ENCODE data around the gene ANKRD11. TPM values are rescaled to one million over a fixed set of nuclear protein-coding genes. Genes with fewer than 3 reads are reported as not detected.
"Not testable (repeated sequence)": the region's sequence is repeated elsewhere in the genome, so short reads cannot be mapped to it uniquely, and the experiment has no call there.

Gene ANKRD11
- total RNA-seq, 4 donors from 2014 or later = 67.0 to 107 (median 88.9) TPM

DNA sequence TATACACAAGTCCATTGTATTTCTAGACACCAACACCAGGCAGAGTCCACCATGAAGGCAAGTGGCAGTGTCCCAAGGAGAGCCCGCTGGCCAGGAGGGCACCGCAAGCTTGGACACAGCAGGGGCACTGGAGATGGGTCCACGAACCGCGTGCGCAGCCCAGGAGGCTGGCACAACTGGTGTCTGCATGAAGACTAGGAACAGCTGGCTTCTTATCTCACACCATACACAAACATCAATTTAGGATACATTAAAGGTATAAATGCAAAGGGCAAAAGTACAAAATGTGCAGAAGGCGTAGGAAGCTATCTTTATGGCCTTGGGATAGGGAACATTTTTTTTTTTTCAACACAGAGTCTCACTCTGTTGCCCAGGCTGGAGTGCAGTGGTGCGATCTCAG lies 52.4 kb downstream of the ANKRD11 start:
- 84 to 85% methylated on average over 4 to 7 of the region's 8 CpGs for WGBS, 2 donors (ENCODE audit: low coverage in 1 of 2)
- no peaks in the 10 kb centered on the region for H3K36me3 ChIP-seq
- no peak overlapping the region for H3K4me3 ChIP-seq
- no peak for ATAC-seq
- H3K4me1 ChIP-seq = peaks cover 7 to 93% (median 27%) of the 10 kb centered on the region in 3 donors
- no peak for TF ChIP-seq POLR2A (IDR thresholded peaks at IDR 0.05)
- TF ChIP-seq, protein P1, sequence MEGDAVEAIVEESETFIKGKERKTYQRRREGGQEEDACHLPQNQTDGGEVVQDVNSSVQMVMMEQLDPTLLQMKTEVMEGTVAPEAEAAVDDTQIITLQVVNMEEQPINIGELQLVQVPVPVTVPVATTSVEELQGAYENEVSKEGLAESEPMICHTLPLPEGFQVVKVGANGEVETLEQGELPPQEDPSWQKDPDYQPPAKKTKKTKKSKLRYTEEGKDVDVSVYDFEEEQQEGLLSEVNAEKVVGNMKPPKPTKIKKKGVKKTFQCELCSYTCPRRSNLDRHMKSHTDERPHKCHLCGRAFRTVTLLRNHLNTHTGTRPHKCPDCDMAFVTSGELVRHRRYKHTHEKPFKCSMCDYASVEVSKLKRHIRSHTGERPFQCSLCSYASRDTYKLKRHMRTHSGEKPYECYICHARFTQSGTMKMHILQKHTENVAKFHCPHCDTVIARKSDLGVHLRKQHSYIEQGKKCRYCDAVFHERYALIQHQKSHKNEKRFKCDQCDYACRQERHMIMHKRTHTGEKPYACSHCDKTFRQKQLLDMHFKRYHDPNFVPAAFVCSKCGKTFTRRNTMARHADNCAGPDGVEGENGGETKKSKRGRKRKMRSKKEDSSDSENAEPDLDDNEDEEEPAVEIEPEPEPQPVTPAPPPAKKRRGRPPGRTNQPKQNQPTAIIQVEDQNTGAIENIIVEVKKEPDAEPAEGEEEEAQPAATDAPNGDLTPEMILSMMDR (IDR thresholded peaks at IDR 0.05) = no peak
- no peak for TF ChIP-seq EP300 (IDR thresholded peaks at IDR 0.05)
- no peak for TF ChIP-seq POLR2AphosphoS5 (IDR thresholded peaks at IDR 0.05)
- no peak overlapping the region for H3K27ac ChIP-seq
- no peaks in the 10 kb centered on the region for H3K27me3 ChIP-seq
- no peaks in the 10 kb centered on the region for H3K9me3 ChIP-seq

DNA sequence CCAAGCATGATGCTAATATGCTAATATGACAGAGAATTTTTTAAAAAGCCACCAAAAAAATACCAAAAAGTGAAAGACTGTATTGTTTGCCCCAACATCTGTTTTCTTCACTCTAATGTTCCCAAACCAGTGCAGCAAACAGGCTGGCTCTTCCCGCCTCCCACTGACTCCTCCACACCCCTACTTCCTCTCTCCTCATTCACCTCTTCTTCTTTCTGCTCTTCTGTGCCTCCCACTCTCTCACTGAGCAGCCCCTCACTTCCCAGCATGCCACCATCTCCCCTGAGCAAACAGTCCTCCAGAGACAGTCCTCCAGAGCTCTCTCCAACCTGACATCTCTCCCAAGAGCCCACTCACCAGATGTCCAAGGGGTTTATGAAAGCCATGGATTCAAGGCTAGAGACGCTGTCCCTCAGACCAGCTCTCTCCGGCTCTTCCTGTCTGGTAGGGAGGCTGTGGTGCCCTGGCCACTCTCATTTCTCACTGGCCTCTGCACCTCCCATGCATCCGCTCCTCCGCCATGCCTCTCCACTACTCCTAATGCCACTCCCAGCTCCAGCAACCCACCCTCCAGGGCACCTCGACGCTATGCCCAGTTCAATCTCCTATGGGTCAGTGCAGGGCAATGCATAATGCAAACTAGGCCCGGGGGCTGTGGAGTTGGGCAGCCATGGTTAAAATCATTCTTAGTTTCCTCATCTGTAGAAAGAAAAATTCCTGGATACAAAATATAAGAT lies 52.9 kb downstream of the ANKRD11 start:
- TF ChIP-seq POLR2A (IDR thresholded peaks at IDR 0.05) (no peak), EP300 (IDR thresholded peaks at IDR 0.05) (no peak), POLR2AphosphoS5 (IDR thresholded peaks at IDR 0.05) (no peak)
- TF ChIP-seq, protein P1 (IDR thresholded peaks at IDR 0.05) = no peak
- Histone ChIP-seq H3K36me3 (no peaks in the 10 kb centered on the region), H3K4me1 (peaks cover 4 to 93% (median 26%) of the 10 kb centered on the region in 3 donors), H3K4me3 (no peak overlapping the region), H3K9me3 (no peaks in the 10 kb centered on the region), H3K27ac (no peak overlapping the region), H3K27me3 (no peaks in the 10 kb centered on the region)
- ATAC-seq = no peak
- WGBS, 2 donors (ENCODE audit: low coverage in 1 of 2) = 94% methylated on average over 8 of the region's 8 CpGs; no CpG with 5 or more reads in 1 of the 2 donors

DNA sequence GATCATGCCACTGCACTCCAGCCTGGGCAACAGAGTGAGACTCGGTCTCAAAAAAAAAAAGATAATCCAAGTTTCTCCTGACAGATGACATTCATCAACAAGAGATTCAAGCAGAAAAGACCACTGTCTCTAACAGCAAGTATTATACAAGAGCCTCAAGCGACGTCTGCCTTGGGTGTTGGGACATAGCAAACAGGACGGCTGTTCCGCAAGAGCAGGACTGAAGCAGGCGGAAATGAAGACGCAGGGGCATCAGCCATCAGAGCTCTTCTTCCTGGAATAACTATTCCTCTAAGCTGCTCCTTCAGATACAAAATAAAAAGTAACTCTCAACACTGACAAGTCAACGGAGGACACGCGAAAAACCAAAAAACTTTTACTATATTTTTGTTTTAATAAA lies 54.0 kb downstream of the ANKRD11 start:
- WGBS, 2 donors (ENCODE audit: low coverage in 1 of 2) = 88 to 91% methylated on average over 7 to 8 of the region's 10 CpGs
- H3K4me1 ChIP-seq = peaks cover 0 to 93% (median 28%) of the 10 kb centered on the region in 3 donors

DNA sequence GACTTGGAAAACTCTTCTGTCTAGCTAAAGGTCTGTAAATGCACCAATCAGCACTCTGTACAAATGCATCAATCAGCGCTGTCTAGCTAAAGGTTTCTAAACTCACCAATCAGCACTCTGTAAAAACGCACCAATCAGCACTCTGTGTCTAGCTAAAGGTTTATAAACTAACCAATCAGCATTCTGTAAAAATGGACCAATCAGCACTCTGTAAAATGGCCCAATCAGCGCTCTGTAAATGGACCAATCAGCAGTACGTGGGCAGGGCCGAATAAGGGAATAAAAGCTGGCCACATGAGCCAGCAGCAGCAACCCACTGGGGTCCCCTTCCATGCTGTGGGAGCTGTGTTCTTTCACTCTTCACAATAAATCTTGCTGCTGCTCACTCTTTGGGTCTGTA lies 55.3 kb downstream of the ANKRD11 start:
- H3K4me1 ChIP-seq = peaks cover 0 to 92% (median 32%) of the 10 kb centered on the region in 3 donors
- ATAC-seq, H3K9me3 ChIP-seq, H3K27ac ChIP-seq, H3K27me3 ChIP-seq, H3K4me3 ChIP-seq, H3K36me3 ChIP-seq: not testable (repeated sequence)
- WGBS, 2 donors (ENCODE audit: low coverage in 1 of 2) = 90 to 96% methylated on average over 5 of the region's 5 CpGs

More for the DNA sequence above, 54.0 kb downstream of the ANKRD11 start:
- TF ChIP-seq EP300 (IDR thresholded peaks at IDR 0.05) (no peak), POLR2AphosphoS5 (IDR thresholded peaks at IDR 0.05) (no peak)
- TF ChIP-seq, protein P1 (IDR thresholded peaks at IDR 0.05) = no peak
- Histone ChIP-seq H3K27ac (no peak overlapping the region), H3K36me3 (no peaks in the 10 kb centered on the region), H3K4me3 (no peak overlapping the region), H3K9me3 (no peaks in the 10 kb centered on the region), H3K27me3 (no peaks in the 10 kb centered on the region)
- ATAC-seq = no peak

DNA sequence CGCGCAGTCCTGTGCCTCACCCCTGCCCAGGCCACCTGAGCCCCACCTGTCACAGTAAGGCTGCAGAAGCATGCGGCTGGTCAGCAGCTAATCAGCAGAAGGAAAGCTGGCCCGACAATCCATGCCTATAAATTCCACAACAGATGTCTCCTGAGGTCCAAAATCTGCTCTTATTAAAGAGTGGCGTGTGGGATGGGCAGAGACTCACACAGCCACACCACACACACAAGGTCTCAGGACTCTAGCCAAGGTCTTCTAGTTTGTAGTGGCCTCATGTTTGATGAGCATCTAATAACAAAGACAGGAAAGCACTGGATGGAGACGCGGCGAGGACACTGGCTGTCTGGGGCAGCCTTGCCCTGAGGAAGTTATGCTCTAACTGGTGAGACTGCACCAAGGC lies 55.9 kb downstream of the ANKRD11 start:
- Histone ChIP-seq H3K36me3 (no peaks in the 10 kb centered on the region), H3K4me3 (no peak overlapping the region), H3K27ac (no peak overlapping the region), H3K9me3 (no peaks in the 10 kb centered on the region), H3K27me3 (no peaks in the 10 kb centered on the region), H3K4me1 (peaks cover 0 to 86% (median 28%) of the 10 kb centered on the region in 3 donors)
- ATAC-seq = no peak
- TF ChIP-seq POLR2AphosphoS5 (IDR thresholded peaks at IDR 0.05) (no peak), EP300 (IDR thresholded peaks at IDR 0.05) (no peak), POLR2A (IDR thresholded peaks at IDR 0.05) (no peak)
- TF ChIP-seq, protein P1 (IDR thresholded peaks at IDR 0.05) = no peak
- 80 to 100% methylated on average over 3 to 4 of the region's 8 CpGs for WGBS, 2 donors (ENCODE audit: low coverage in 1 of 2)

DNA sequence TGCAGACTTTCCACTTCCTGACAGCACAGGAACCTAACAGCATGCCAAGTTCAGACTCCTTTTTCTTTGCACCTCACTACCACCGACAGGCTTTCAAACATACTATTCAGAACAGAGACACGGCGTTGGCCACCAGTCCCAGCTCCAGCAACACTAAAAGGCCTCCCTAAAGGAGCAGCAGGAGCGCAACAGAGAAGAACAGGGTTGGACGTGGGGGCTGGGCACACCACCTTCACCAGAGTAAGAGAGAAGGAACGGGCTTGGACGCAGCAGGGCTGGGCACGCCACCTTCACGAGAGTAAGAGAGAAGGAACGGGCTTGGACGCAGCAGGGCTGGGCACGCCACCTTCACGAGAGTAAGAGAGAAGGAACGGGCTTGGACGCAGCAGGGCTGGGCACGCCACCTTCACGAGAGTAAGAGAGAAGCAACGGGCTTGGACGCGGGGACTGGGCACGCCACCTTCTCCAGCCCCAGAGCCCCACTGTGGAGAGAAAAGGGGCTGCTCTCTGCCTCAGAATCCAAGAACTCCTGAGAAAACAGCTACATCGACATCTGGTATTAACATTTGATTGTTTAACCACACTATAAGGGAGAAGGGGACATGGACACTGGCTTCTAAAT lies 56.9 kb downstream of the ANKRD11 start:
- H3K4me3 ChIP-seq, H3K27me3 ChIP-seq, H3K36me3 ChIP-seq, H3K27ac ChIP-seq, ATAC-seq, H3K9me3 ChIP-seq: not testable (repeated sequence)
- WGBS, 2 donors (ENCODE audit: low coverage in 1 of 2) = 55 to 88% methylated on average over 2 to 16 of the region's 22 CpGs
- peaks cover 0 to 76% (median 28%) of the 10 kb centered on the region in 3 donors for H3K4me1 ChIP-seq
